ENCODE results near the gene MTURN.

GRCh38 chr7:30149640-30150272, 15.0 kb downstream of the MTURN start:
- no peak for TF ChIP-seq CTCF (IDR thresholded peaks at IDR 0.05)
- no peak for TF ChIP-seq POLR2A (IDR thresholded peaks at IDR 0.05)

Measured in right lobe of liver (tissue), 4 donors.